Right cardiac atrium (tissue), 5 donors: ENCODE results near the gene TMEM80. TPM values are rescaled to one million over a fixed set of nuclear protein-coding genes. Genes with fewer than 3 reads are reported as not detected.

ENCODE experiments used
- ATAC-seq, 2 donors: fragments of 200-7000 bp; cut with Tn5 transposase; one replicate each; pipeline versions ENCODE4 v1.8.0 to v1.9.1; 2020; ENCODE audit warnings: moderate library complexity in 2 of 2, mild to moderate bottlenecking in 1 of 2
- DNase-seq, 3 donors: peaks; one replicate each; pipeline ENCODE4 v3.0.0-alpha.2; 2020
- H3K27ac ChIP-seq: one replicate; pipeline ENCODE4 v1.5.1; 2013; ENCODE audit warnings: mild to moderate bottlenecking, low read length, control low read depth, moderate library complexity
- H3K27me3 ChIP-seq: one replicate; pipeline ENCODE4 v1.6.1; 2013; ENCODE audit not compliant: control insufficient read depth, insufficient read depth
- H3K4me1 ChIP-seq: one replicate; pipeline ENCODE4 v1.6.1; 2013; ENCODE audit warnings: low read length; ENCODE audit not compliant: control insufficient read depth, insufficient read depth
- H3K4me3 ChIP-seq: one replicate; pipeline ENCODE4 v1.5.1; 2013; ENCODE audit warnings: low read length, control low read depth
- H3K9me3 ChIP-seq: one replicate; pipeline ENCODE4 v1.6.1; 2013; ENCODE audit warnings: low read length; ENCODE audit not compliant: control insufficient read depth
- WGBS: extraction: QIAGEN DNeasy Blood & Tissue Kit; methylation state at CpG from one replicate; pipeline ENCODE4 v1.1.7; 2013; 5-methylcytosine and 5-hydroxymethylcytosine counted together
- intact Hi-C, 4 donors: fragments of 100-400 bp; cut with DNase I; formaldehyde crosslinking; loops; one replicate each; pipeline versions ENCODE4 v1.11.0 to v1.14.0; 2022 to 2023
- polyA plus RNA-seq: library from polyadenylated mRNA; stranded (reverse); fragments of 200-250 nt; gene quantifications from one replicate; pipeline ENCODE4 v1.2.3, GENCODE V29; 2013
- total RNA-seq, 4 donors: library from RNA; stranded (reverse); fragmentation: NEBNext Ultra II Directional; extraction: Animal tissue kit (Norgen Biotek cat#: 25700); gene quantifications; one replicate each; pipeline ENCODE4 v1.2.1, GENCODE V29; 2021
- donor health status: healthy with polysubstance abuse.
- donor health status: DM: no; HTN: yes; CAD: no.
- donor health status: DM: no; HTN: no; CAD: no.
- donor health status: DM: no; HTN: yes; CAD: no; lungs with severe emphysema.
- donor health status: DM: yes; HTN: yes; CAD: no.

The TMEM80 gene
- total and polyA plus RNA-seq, 5 donors = 12.6 to 17.6 (median 15.2) TPM

- Histone ChIP-seq H3K4me1 (no peaks in the 10 kb centered on the region), H3K9me3 (no peaks in the 10 kb centered on the region), H3K27me3 (no peaks in the 10 kb centered on the region), H3K27ac (no peak overlapping the region), H3K4me3 (no peak overlapping the region)
- ATAC-seq (peak in 1 of 2 donors; percentile 15), DNase-seq (peak in 2 of 3 donors; percentile 28 to 40)
- WGBS = 90% methylated on average over 16 of the region's 16 CpGs
- intact Hi-C loops = loop anchor here (5.0 to 10.0 kb wide), 2 partner anchors 63 to 65 kb away; no protein-coding TSS in a partner anchor
These were observed 36.0 kb upstream of the TMEM80 start for GRCh38 chr11:659532-660085.

GRCh38 chr11:660281-660680 is 35.3 kb upstream of the TMEM80 start:
- no peaks in the 10 kb centered on the region for H3K9me3 ChIP-seq
- H3K27ac ChIP-seq = no peak overlapping the region
- H3K4me3 ChIP-seq = no peak overlapping the region
- H3K4me1 ChIP-seq = no peaks in the 10 kb centered on the region
- peak in 1 of 3 donors; percentile 40 for DNase-seq
- no peaks in the 10 kb centered on the region for H3K27me3 ChIP-seq
- intact Hi-C loops = loop anchor here (5.0 to 10.0 kb wide), 2 partner anchors 62 to 65 kb away; no protein-coding TSS in a partner anchor
- WGBS = 90% methylated on average over 19 of the region's 19 CpGs
- no peak for ATAC-seq

- intact Hi-C loops = loop anchor here (5.0 to 10.0 kb wide), 2 partner anchors 61 to 64 kb away; no protein-coding TSS in a partner anchor
- Histone ChIP-seq H3K4me1 (no peaks in the 10 kb centered on the region), H3K27ac (no peak overlapping the region), H3K9me3 (no peaks in the 10 kb centered on the region), H3K27me3 (no peaks in the 10 kb centered on the region), H3K4me3 (no peak overlapping the region)
- 88% methylated on average over 19 of the region's 19 CpGs for WGBS
- DNase-seq (peak in 1 of 3 donors; percentile 28), ATAC-seq (no peak)
These were observed 34.8 kb upstream of the TMEM80 start for GRCh38 chr11:660681-661444.

GRCh38 chr11:662689-663274 is 32.8 kb upstream of the TMEM80 start:
- intact Hi-C loops = loop anchor here (5.0 to 10.0 kb wide), 2 partner anchors 60 to 62 kb away; no protein-coding TSS in a partner anchor
- 57% methylated on average over 15 of the region's 15 CpGs for WGBS
- H3K9me3 ChIP-seq = no peaks in the 10 kb centered on the region
- no peak overlapping the region for H3K4me3 ChIP-seq
- no peak overlapping the region for H3K27ac ChIP-seq
- no peaks in the 10 kb centered on the region for H3K4me1 ChIP-seq
- DNase-seq (peak; percentile 77 to 91 (median 88)), ATAC-seq (peak; percentile 78 to 79)
- H3K27me3 ChIP-seq = no peaks in the 10 kb centered on the region

- ATAC-seq (peak in 1 of 2 donors; percentile 7), DNase-seq (no peak)
- 66% methylated on average over 15 of the region's 15 CpGs for WGBS
- intact Hi-C loops = loop anchor here in 1 of 4 donors (10.0 kb wide), 1 partner anchor 60 kb away; no protein-coding TSS in a partner anchor
- Histone ChIP-seq H3K4me3 (no peak overlapping the region), H3K27me3 (no peaks in the 10 kb centered on the region), H3K9me3 (no peaks in the 10 kb centered on the region), H3K4me1 (no peaks in the 10 kb centered on the region), H3K27ac (no peak overlapping the region)
These were observed 30.4 kb upstream of the TMEM80 start for GRCh38 chr11:665062-665703.

- H3K9me3 ChIP-seq = no peaks in the 10 kb centered on the region
- ATAC-seq (peak; percentile 75 to 76), DNase-seq (peak; percentile 36 to 71 (median 67))
- H3K4me1 ChIP-seq = no peaks in the 10 kb centered on the region
- WGBS = 61% methylated on average over 11 of the region's 11 CpGs
- H3K27ac ChIP-seq = no peak overlapping the region
- intact Hi-C loops = loop anchor here in 1 of 4 donors (10.0 kb wide), 1 partner anchor 59 kb away; no protein-coding TSS in a partner anchor
- no peak overlapping the region for H3K4me3 ChIP-seq
- H3K27me3 ChIP-seq = no peaks in the 10 kb centered on the region
These were observed 29.8 kb upstream of the TMEM80 start for GRCh38 chr11:665704-666281.

- Histone ChIP-seq H3K9me3 (no peaks in the 10 kb centered on the region), H3K27ac (no peak overlapping the region), H3K4me3 (no peak overlapping the region), H3K4me1 (no peaks in the 10 kb centered on the region), H3K27me3 (no peaks in the 10 kb centered on the region)
- 92% methylated on average over 8 of the region's 8 CpGs for WGBS
- intact Hi-C loops = no loop called here
- ATAC-seq (no peak), DNase-seq (no peak)
These were observed 21.8 kb upstream of the TMEM80 start for GRCh38 chr11:673866-674265.

- Histone ChIP-seq H3K9me3 (no peaks in the 10 kb centered on the region), H3K4me1 (no peaks in the 10 kb centered on the region), H3K27ac (no peak overlapping the region), H3K4me3 (no peak overlapping the region), H3K27me3 (no peaks in the 10 kb centered on the region)
- no peak for DNase-seq
- peak in 1 of 2 donors; percentile 29 for ATAC-seq
- 90% methylated on average over 17 of the region's 17 CpGs for WGBS
- intact Hi-C loops = no loop called here
These were observed 21.2 kb upstream of the TMEM80 start for GRCh38 chr11:674406-674805.

- WGBS = 94% methylated on average over 3 of the region's 3 CpGs
- Histone ChIP-seq H3K27me3 (no peaks in the 10 kb centered on the region), H3K4me3 (no peak overlapping the region), H3K27ac (no peak overlapping the region), H3K4me1 (no peaks in the 10 kb centered on the region), H3K9me3 (no peaks in the 10 kb centered on the region)
- ATAC-seq (no peak), DNase-seq (no peak)
- intact Hi-C loops = no loop called here
These were observed 17.3 kb upstream of the TMEM80 start for GRCh38 chr11:678297-678696.

GRCh38 chr11:679271-680207 is 16.1 kb upstream of the TMEM80 start:
- H3K27me3 ChIP-seq = no peaks in the 10 kb centered on the region
- intact Hi-C loops = no loop called here

More at GRCh38 chr11:679271-680207, 16.1 kb upstream of the TMEM80 start:
- ATAC-seq (no peak), DNase-seq (peak in 2 of 3 donors; percentile 40 to 49)
- no peak overlapping the region for H3K4me3 ChIP-seq
- no peaks in the 10 kb centered on the region for H3K4me1 ChIP-seq
- 94% methylated on average over 36 of the region's 36 CpGs for WGBS
- H3K27ac ChIP-seq = no peak overlapping the region
- no peaks in the 10 kb centered on the region for H3K9me3 ChIP-seq
